Stimulated activated CD8-positive, alpha-beta memory T cell treated with anti-CD3 and anti-CD28 coated beads, Interleukin-12 subunit alpha, Interleukin-12 subunit beta, amount 100 ng/mL, for 1 hour (primary cell): ENCODE data around the gene FLNC.

Source experiments
- DNase-seq: peaks from one replicate; pipeline ENCODE4 v3.0.0-alpha.2; 2020; ENCODE audit warnings: low read depth

Gene FLNC

GRCh38 chr7:128833148-128833945 is 3.1 kb downstream of the FLNC start:
- no peak for DNase-seq

GRCh38 chr7:128833946-128834325 is 3.7 kb downstream of the FLNC start:
- DNase-seq: no peak

- DNase-seq: no peak
These were observed 5.1 kb downstream of the FLNC start for GRCh38 chr7:128835231-128835751.

GRCh38 chr7:128835790-128836641 is 5.8 kb downstream of the FLNC start:
- no peak for DNase-seq

GRCh38 chr7:128836729-128837348 is 6.6 kb downstream of the FLNC start:
- no peak for DNase-seq

- no peak for DNase-seq
These were observed 7.3 kb downstream of the FLNC start for GRCh38 chr7:128837521-128837921.

GRCh38 chr7:128838109-128838779 is 8.0 kb downstream of the FLNC start:
- DNase-seq: no peak

- no peak for DNase-seq
These were observed 8.9 kb downstream of the FLNC start for GRCh38 chr7:128838981-128839731.

- no peak for DNase-seq
These were observed 9.6 kb downstream of the FLNC start for GRCh38 chr7:128839751-128840177.

GRCh38 chr7:128840326-128841170 is 10.3 kb downstream of the FLNC start:
- no peak for DNase-seq

GRCh38 chr7:128841171-128841690 is 11.0 kb downstream of the FLNC start:
- DNase-seq: no peak

- DNase-seq: peak; percentile 16
These were observed 11.9 kb downstream of the FLNC start for GRCh38 chr7:128841921-128842673.

- no peak for DNase-seq
These were observed 12.8 kb downstream of the FLNC start for GRCh38 chr7:128842674-128843641.

- DNase-seq: no peak
These were observed 13.9 kb downstream of the FLNC start for GRCh38 chr7:128843938-128844621.

- no peak for DNase-seq
These were observed 14.6 kb downstream of the FLNC start for GRCh38 chr7:128844777-128845311.

- no peak for DNase-seq
These were observed 15.3 kb downstream of the FLNC start for GRCh38 chr7:128845475-128845874.

GRCh38 chr7:128845987-128846386 is 15.8 kb downstream of the FLNC start:
- no peak for DNase-seq
